ENCODE results near the gene SLBP. TPM values are rescaled to one million over a fixed set of nuclear protein-coding genes. Genes with fewer than 3 reads are reported as not detected.

Gene SLBP
- total and polyA plus RNA-seq, 2 donors (not counting 3 experiments of a cell fraction or from before 2014, with no cell fraction given), result 48.3 to 63.1 TPM

GRCh38 chr4:1728061-1728980 is 16.2 kb upstream of the SLBP start:
- FAIRE-seq, result no peak
- H3K4me3 ChIP-seq (replicated peaks in 1 of 3; ENCODE audit: insufficient read depth in 1 of 3, low read depth in 1 of 3, low read length in 3 of 3), result no peak overlapping the region
- H3K4me2 ChIP-seq (ENCODE audit: insufficient read depth, low read length), result peak overlapping the region; percentile 47
- no peaks in the 10 kb centered on the region for H3K9me1 ChIP-seq (replicated peaks; ENCODE audit: control insufficient read depth, extremely low read depth, insufficient read depth, low read length)
- H3K4me1 ChIP-seq (ENCODE audit: control insufficient read depth, extremely low read depth, insufficient read depth, low read length), result peaks cover 35% of the 10 kb centered on the region
- H3K27ac ChIP-seq (ENCODE audit: insufficient read depth, low read depth, low read length), result peak overlapping the region; percentile 70
- H2AFZ ChIP-seq (ENCODE audit: low read depth, low read length), result no peak overlapping the region
- no peaks in the 10 kb centered on the region for H4K20me1 ChIP-seq (replicated peaks; ENCODE audit: control insufficient read depth, extremely low read depth, insufficient read depth, low read length)
- ChIA-PET CTCF (interaction anchor here (0.8 to 12.0 kb wide), 5 partner anchors 17 to 82 kb away, joined by 3 to 347 read pairs (median 5); no protein-coding TSS in a partner anchor), POLR2A (interaction anchor here (1.1 kb wide), 1 partner anchor 16 kb away, joined by 4 read pairs; the partner anchor contains the start of gene SLBP)
- DNase-seq (ENCODE audit: low read depth, low spot score), result no peak
- intact Hi-C loops (cut with micrococcal nuclease), result no loop called here
- H3K27me3 ChIP-seq (ENCODE audit: control insufficient read depth in 2 of 2, insufficient read depth in 2 of 2, low read length in 2 of 2), result no peaks in the 10 kb centered on the region
- H3K79me2 ChIP-seq (ENCODE audit: control insufficient read depth, insufficient read depth, low read length), result peaks cover 74% of the 10 kb centered on the region
- no peaks in the 10 kb centered on the region for H3K9me3 ChIP-seq (replicated peaks; ENCODE audit: control insufficient read depth, insufficient read depth, low read length)
- dilution Hi-C loops (cut with MboI; ENCODE audit: extremely low pct_ligation_motif_present, low sequenced_read_pairs), result no loop called here
- peak overlapping the region; percentile 18 for H3K9ac ChIP-seq (replicated peaks; ENCODE audit: extremely low read depth, insufficient read depth, low read length)
- no TSS peak for BruUV-seq (replicated peaks)
- TF ChIP-seq CTCF (IDR thresholded peaks at IDR 0.05; ENCODE audit: extremely low read depth in 1 of 2, insufficient read depth in 1 of 2, low read depth in 1 of 2, low read length in 2 of 2) (peak in 1 of 2 donors; percentile 28), FOS (IDR thresholded peaks at IDR 0.05; ENCODE audit: borderline replicate concordance, insufficient read depth, low read length) (no peak), MAX (IDR thresholded peaks at IDR 0.05; ENCODE audit: insufficient read depth, insufficient read length) (no peak)
- H3K36me3 ChIP-seq (ENCODE audit: control insufficient read depth in 2 of 2, extremely low read depth in 1 of 2, insufficient read depth in 2 of 2, low read length in 2 of 2), result peaks cover 12 to 16% of the 10 kb centered on the region in 2 experiments

All from endothelial cell of umbilical vein (primary cell).